Measurements from ENCODE around the gene CNGB1. TPM values are rescaled to one million over a fixed set of nuclear protein-coding genes. Genes with fewer than 3 reads are reported as not detected.
A peak's percentile ranks its signal among the peaks of the same experiment; 100 is the strongest.

The CNGB1 gene
- total RNA-seq, 1 experiment from 2014 or later: 0.04 TPM

GRCh38 chr16:57904101-57904500 lies 66.8 kb downstream of the CNGB1 start:
- H3K27ac ChIP-seq (ENCODE audit: low read length): no peak overlapping the region

DNA sequence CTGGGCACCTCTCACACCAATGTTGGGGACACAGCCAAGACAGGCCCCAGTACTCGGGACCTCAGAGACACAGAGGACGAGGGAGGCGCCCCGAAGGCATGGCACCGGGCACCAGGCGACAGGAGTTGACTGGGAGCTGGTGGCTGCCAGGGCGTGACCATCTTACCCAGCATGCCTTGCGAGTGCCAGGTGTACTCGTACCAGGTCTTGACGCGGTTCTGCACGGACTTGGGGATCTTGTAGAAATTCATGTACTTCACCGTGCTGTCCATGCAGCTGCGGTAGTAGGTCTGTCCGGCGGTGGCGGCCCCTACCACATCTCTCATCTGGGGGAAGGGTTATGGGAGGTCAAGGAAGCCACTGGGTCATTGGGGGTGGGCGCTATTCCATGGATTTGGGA lies 67.3 kb downstream of the CNGB1 start:
- ATAC-seq (no peak), DNase-seq (no peak)
- Histone ChIP-seq H3K4me2 (ENCODE audit: low read length) (no peak overlapping the region), H3K27ac (ENCODE audit: low read length) (no peak overlapping the region), H3K9me2 (replicated peaks; ENCODE audit: low read length) (no peaks in the 10 kb centered on the region), H3K4me1 (ENCODE audit: insufficient read depth, low read length) (no peaks in the 10 kb centered on the region), H4K20me1 (ENCODE audit: low read length) (no peaks in the 10 kb centered on the region), H3K4me3 (ENCODE audit: low read length) (no peak overlapping the region), H3K9ac (ENCODE audit: low read length) (no peak overlapping the region), H3K9me3 (ENCODE audit: low read length) (no peaks in the 10 kb centered on the region), H3K79me2 (ENCODE audit: low read length) (no peaks in the 10 kb centered on the region), H3K36me3 (ENCODE audit: low read depth, low read length) (no peaks in the 10 kb centered on the region), H2AFZ (ENCODE audit: low read length) (peak overlapping the region; percentile 59; the same call in 1 of the 2 replicates), H3F3A (ENCODE audit: low read length, unreplicated experiment) (no peaks in the 10 kb centered on the region), H3K27me3 (ENCODE audit: low read length) (no peaks in the 10 kb centered on the region)
- no TSS peak for BruUV-seq (replicated peaks)
- CTCF ChIA-PET: no interaction called here
- POLR2A ChIA-PET (ENCODE audit: unreplicated experiment): no interaction called here
- TF ChIP-seq CTCF (conservative IDR thresholded peaks at IDR 0.05; ENCODE audit: low read depth, low read length): no peak
- intact Hi-C loops (cut with micrococcal nuclease): no loop called here

More at GRCh38 chr16:57904101-57904500, 66.8 kb downstream of the CNGB1 start:
- H4K20me1 ChIP-seq (ENCODE audit: low read length): no peaks in the 10 kb centered on the region
- peak overlapping the region; percentile 59; the same call in 1 of the 2 replicates for H2AFZ ChIP-seq (ENCODE audit: low read length)
- ATAC-seq (no peak), DNase-seq (no peak)
- H3K9me2 ChIP-seq (replicated peaks; ENCODE audit: low read length): no peaks in the 10 kb centered on the region
- ChIA-PET CTCF (no interaction called here), POLR2A (ENCODE audit: unreplicated experiment) (no interaction called here)
- intact Hi-C loops (cut with micrococcal nuclease): no loop called here
- H3K9me3 ChIP-seq (ENCODE audit: low read length): no peaks in the 10 kb centered on the region
- H3K79me2 ChIP-seq (ENCODE audit: low read length): no peaks in the 10 kb centered on the region
- H3K36me3 ChIP-seq (ENCODE audit: low read depth, low read length): no peaks in the 10 kb centered on the region
- H3K9ac ChIP-seq (ENCODE audit: low read length): no peak overlapping the region
- TF ChIP-seq EZH2phosphoT487 (IDR thresholded peaks at IDR 0.05; ENCODE audit: borderline replicate concordance, low read length) (no peak), EZH2 (IDR thresholded peaks at IDR 0.05; ENCODE audit: low read length, unreplicated experiment) (no peak), CTCF (conservative IDR thresholded peaks at IDR 0.05; ENCODE audit: low read depth, low read length) (no peak)
- no peaks in the 10 kb centered on the region for H3K4me1 ChIP-seq (ENCODE audit: insufficient read depth, low read length)
- H3K4me3 ChIP-seq (ENCODE audit: low read length): no peak overlapping the region
- no TSS peak for BruUV-seq (replicated peaks)
- H3F3A ChIP-seq (ENCODE audit: low read length, unreplicated experiment): no peaks in the 10 kb centered on the region
- no peak overlapping the region for H3K4me2 ChIP-seq (ENCODE audit: low read length)
- H3K27me3 ChIP-seq (ENCODE audit: low read length): no peaks in the 10 kb centered on the region

- TF ChIP-seq EZH2 (IDR thresholded peaks at IDR 0.05; ENCODE audit: low read length, unreplicated experiment) (no peak), CTCF (conservative IDR thresholded peaks at IDR 0.05; ENCODE audit: low read depth, low read length) (no peak), EZH2phosphoT487 (IDR thresholded peaks at IDR 0.05; ENCODE audit: borderline replicate concordance, low read length) (no peak)
- no peaks in the 10 kb centered on the region for H3K79me2 ChIP-seq (ENCODE audit: low read length)
- no peak overlapping the region for H3K9ac ChIP-seq (ENCODE audit: low read length)
- no peaks in the 10 kb centered on the region for H3K9me2 ChIP-seq (replicated peaks; ENCODE audit: low read length)
- no peaks in the 10 kb centered on the region for H3K4me1 ChIP-seq (ENCODE audit: insufficient read depth, low read length)
- intact Hi-C loops (cut with micrococcal nuclease): no loop called here
- ChIA-PET POLR2A (ENCODE audit: unreplicated experiment) (no interaction called here), CTCF (no interaction called here)
- H3F3A ChIP-seq (ENCODE audit: low read length, unreplicated experiment): no peaks in the 10 kb centered on the region
- no peaks in the 10 kb centered on the region for H4K20me1 ChIP-seq (ENCODE audit: low read length)
- ATAC-seq: no peak
- H3K9me3 ChIP-seq (ENCODE audit: low read length): no peaks in the 10 kb centered on the region
- no peaks in the 10 kb centered on the region for H3K27me3 ChIP-seq (ENCODE audit: low read length)
- no peak overlapping the region for H3K27ac ChIP-seq (ENCODE audit: low read length)
- H3K4me3 ChIP-seq (ENCODE audit: low read length): no peak overlapping the region
- H3K36me3 ChIP-seq (ENCODE audit: low read depth, low read length): no peaks in the 10 kb centered on the region
- BruUV-seq (replicated peaks): no TSS peak
- no peak for DNase-seq
- no peak overlapping the region for H2AFZ ChIP-seq (ENCODE audit: low read length)
- no peak overlapping the region for H3K4me2 ChIP-seq (ENCODE audit: low read length)
Measured at GRCh38 chr16:57901480-57902069, 69.4 kb downstream of the CNGB1 start.

All from PC-3 (cell line).